IMR-90 (cell line): Measurements from ENCODE around the gene RETN. TPM values are rescaled to one million over a fixed set of nuclear protein-coding genes. Genes with fewer than 3 reads are reported as not detected.

Source experiments
- ATAC-seq: fragments of 200-7000 bp; cut with Tn5 transposase; 2 replicates; pipeline ENCODE4 v1.9.1; 2020; ENCODE audit warnings: low read depth, mild to moderate bottlenecking, moderate library complexity
- BruUV-seq: library from RNA; stranded (reverse); fragments of 400-500 nt; replicated peaks from 2 replicates; lab custom pipeline; 2021; lab: Mats Ljungman, UMichigan
- CTCF ChIA-PET: fragments of 300-600 bp; formaldehyde crosslinking; extraction: SDS; loops from one replicate; lab custom pipeline; 2021; ENCODE audit warnings: antibody characterized with exemption; lab: Yijun Ruan, JAX
- POLR2A ChIA-PET: fragments of 300-600 bp; sonication (Branson Sonifier 250); formaldehyde crosslinking; loops from one replicate; lab custom pipeline; 2022; ENCODE audit warnings: antibody characterized with exemption; ENCODE audit not compliant: unreplicated experiment; lab: Charles Lee
- DNase-seq: peaks from one replicate; pipeline ENCODE4 v3.0.0; 2013
- H2AFZ ChIP-seq: replicated peaks from 2 replicates; pipeline ENCODE3; 2013; ENCODE audit warnings: low read length, mild to moderate bottlenecking; ENCODE audit not compliant: poor library complexity
- H2AK5ac ChIP-seq: 2 replicates; pipeline ENCODE4 v1.6.1; 2013; ENCODE audit warnings: low read depth, low read length, inconsistent platforms
- H2AK9ac ChIP-seq: replicated peaks from 2 replicates; pipeline ENCODE3; 2013; ENCODE audit warnings: mild to moderate bottlenecking, low read depth, low read length, moderate library complexity; ENCODE audit not compliant: poor library complexity
- H2BK120ac ChIP-seq: 2 replicates; pipeline ENCODE4 v1.6.1; 2013; ENCODE audit warnings: low read depth, low read length, inconsistent platforms
- H2BK15ac ChIP-seq: 3 replicates; pipeline ENCODE4 v1.6.1; 2013; ENCODE audit warnings: low read depth, low read length, inconsistent platforms
- H2BK20ac ChIP-seq: 2 replicates; pipeline ENCODE4 v1.6.1; 2013; ENCODE audit warnings: low read depth, mild to moderate bottlenecking, inconsistent platforms, low read length, moderate library complexity
- H2BK5ac ChIP-seq: 2 replicates; pipeline ENCODE4 v1.6.1; 2013; ENCODE audit warnings: mild to moderate bottlenecking, low read depth, low read length, inconsistent platforms; ENCODE audit not compliant: poor library complexity, severe bottlenecking
- H3K14ac ChIP-seq: replicated peaks from 2 replicates; pipeline ENCODE4 v1.6.1; 2013; ENCODE audit warnings: low read depth, low read length, inconsistent platforms
- H3K18ac ChIP-seq: 2 replicates; pipeline ENCODE4 v1.6.1; 2013; ENCODE audit warnings: low read depth, low read length, control low read depth
- H3K23ac ChIP-seq: 2 replicates; pipeline ENCODE4 v1.6.1; 2013; ENCODE audit warnings: low read depth, low read length, inconsistent platforms
- H3K27ac ChIP-seq: 2 replicates; pipeline ENCODE4 v1.5.1; 2013; ENCODE audit warnings: mild to moderate bottlenecking, control low read depth, low read length; ENCODE audit not compliant: insufficient read depth
- H3K27me3 ChIP-seq: 2 replicates; pipeline ENCODE4 v1.6.1; 2013; ENCODE audit warnings: low read length; ENCODE audit not compliant: control insufficient read depth, insufficient read depth
- H3K36me3 ChIP-seq: 2 replicates; pipeline ENCODE4 v1.6.1; 2013; ENCODE audit warnings: low read length, mixed read lengths; ENCODE audit not compliant: control insufficient read depth, insufficient read depth
- H3K4ac ChIP-seq: 2 replicates; pipeline ENCODE4 v1.6.1; 2013; ENCODE audit warnings: low read depth, low read length, inconsistent platforms
- H3K4me1 ChIP-seq: 2 replicates; pipeline ENCODE4 v1.6.1; 2013; ENCODE audit warnings: low read length, mixed read lengths; ENCODE audit not compliant: control insufficient read depth, insufficient read depth
- H3K4me2 ChIP-seq: 2 replicates; pipeline ENCODE4 v1.6.1; 2013; ENCODE audit warnings: low read depth, mild to moderate bottlenecking, control low read depth, low read length, moderate library complexity
- H3K4me3 ChIP-seq: 2 replicates; pipeline ENCODE4 v1.5.1; 2013; ENCODE audit warnings: low read depth, mild to moderate bottlenecking, control low read depth, low read length, moderate library complexity; ENCODE audit not compliant: insufficient read depth
- H3K56ac ChIP-seq: 2 replicates; pipeline ENCODE4 v1.6.1; 2013; ENCODE audit warnings: low read length, inconsistent platforms; ENCODE audit not compliant: insufficient read depth; ENCODE audit errors: extremely low read depth
- H3K79me1 ChIP-seq, 2 experiments: 2 replicates each; pipeline ENCODE4 v1.6.1; 2013; ENCODE audit warnings: low read length in 2 of 2, inconsistent platforms in 1 of 2, low read depth in 1 of 2
- H3K9ac ChIP-seq: 2 replicates; pipeline ENCODE4 v1.6.1; 2013; ENCODE audit warnings: low read depth, low read length, control low read depth
- H3K9me1 ChIP-seq: 2 replicates; pipeline ENCODE4 v1.6.1; 2013; ENCODE audit warnings: low read length, inconsistent platforms; ENCODE audit not compliant: insufficient read depth
- H3K9me3 ChIP-seq: 2 replicates; pipeline ENCODE4 v1.6.1; 2013; ENCODE audit warnings: low read length; ENCODE audit not compliant: control insufficient read depth, insufficient read depth
- H4K20me1 ChIP-seq: 2 replicates; pipeline ENCODE4 v1.6.1; 2013; ENCODE audit warnings: low read length, inconsistent platforms; ENCODE audit not compliant: insufficient read depth
- H4K5ac ChIP-seq: 2 replicates; pipeline ENCODE4 v1.6.1; 2013; ENCODE audit warnings: mild to moderate bottlenecking, low read depth, low read length, control low read depth
- H4K8ac ChIP-seq, 2 experiments: 2 replicates each; pipeline ENCODE4 v1.6.1; 2013; ENCODE audit warnings: low read depth in 2 of 2, low read length in 2 of 2, control low read depth in 1 of 2, inconsistent platforms in 1 of 2
- H4K91ac ChIP-seq: 2 replicates; pipeline ENCODE4 v1.6.1; 2013; ENCODE audit warnings: low read depth, low read length, inconsistent platforms; ENCODE audit not compliant: insufficient read depth
- BHLHE40 ChIP-seq: fragments of 150-350 bp; IDR thresholded peaks from 2 replicates; pipeline ENCODE4 v1.6.1; 2016; ENCODE audit warnings: mild to moderate bottlenecking, low read depth, low read length
- WGBS, 2 experiments: methylation state at CpG; one replicate each; pipeline versions ENCODE4 v1.1.5 to v1.1.7; 2013; ENCODE audit warnings: missing lambda C conversion rate in 2 of 2; ENCODE audit not compliant: insufficient read length in 1 of 2; ENCODE audit errors: extremely low coverage in 2 of 2; 5-methylcytosine and 5-hydroxymethylcytosine counted together
- dilution Hi-C: fragments of 300-500 bp; cut with HindIII; formaldehyde crosslinking; loops from one replicate; pipeline ENCODE4 v1.14.3; 2018; ENCODE audit warnings: low sequenced_read_pairs; ENCODE audit not compliant: unreplicated experiment
- in situ Hi-C: fragments of 300-500 bp; cut with MboI; formaldehyde crosslinking; loops from 3 replicates; pipeline ENCODE4 v1.14.3; 2019; ENCODE audit warnings: low sequenced_read_pairs, inconsistent platforms, mixed read lengths
- intact Hi-C: fragments of 100-400 bp; cut with micrococcal nuclease; formaldehyde crosslinking; loops from 2 replicates; pipeline ENCODE4 v1.10.0; 2022
- polyA plus RNA-seq, 3 experiments: library from polyadenylated mRNA; depleted of rRNA; stranded (reverse); fragments of >200 nt; gene quantifications; 2 replicates each; pipeline ENCODE4 v1.2.3, GENCODE V29; 2012; ENCODE audit warnings: low replicate concordance in 1 of 3
- total RNA-seq: library from RNA; depleted of rRNA; stranded (reverse); fragments of >200 nt; gene quantifications from 2 replicates; pipeline ENCODE4 v1.2.3, GENCODE V29; 2012

RETN gene
- total and polyA plus RNA-seq, 2 of the 4 experiments (the other 2 are of a cell fraction), result not detected

DNA sequence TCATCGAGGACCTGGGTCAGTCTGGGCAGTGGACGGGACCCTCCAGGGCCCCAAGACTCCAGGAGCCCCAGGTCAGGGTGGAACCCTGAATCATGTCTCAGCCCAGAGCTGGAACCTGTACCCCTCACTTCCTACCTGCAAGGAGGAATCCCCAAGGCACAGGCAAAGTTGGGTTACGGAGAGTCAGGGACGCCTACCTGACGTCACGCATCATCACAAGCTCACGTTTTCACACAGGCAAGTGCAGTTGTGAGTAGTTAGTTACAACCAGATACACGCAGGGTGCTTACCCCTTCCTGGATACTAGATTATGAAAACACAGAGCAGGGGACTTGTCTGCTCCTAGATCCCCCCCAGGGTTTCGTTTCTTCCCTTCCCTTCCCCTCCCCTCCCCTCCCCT is 1.9 kb downstream of the RETN start:
- no peak for TF ChIP-seq BHLHE40
- Histone ChIP-seq H4K5ac (no peak overlapping the region), H3K27ac (no peak overlapping the region), H4K91ac (no peak overlapping the region), H2AK5ac (no peak overlapping the region), H4K20me1 (no peaks in the 10 kb centered on the region), H3K27me3 (peaks cover 29% of the 10 kb centered on the region), H3K36me3 (no peaks in the 10 kb centered on the region), H3K14ac (no peak overlapping the region), H3K4me2 (no peak overlapping the region; the same call in 1 of the 2 replicates), H2BK20ac (no peak overlapping the region), H3K9me3 (peaks cover 4% of the 10 kb centered on the region; the same call in 1 of the 2 replicates), H3K56ac (no peak overlapping the region), H3K4me1 (no peaks in the 10 kb centered on the region), H4K8ac (no peak overlapping the region), H2AK9ac (no peak overlapping the region), H3K9me1 (no peaks in the 10 kb centered on the region), H3K4me3 (no peak overlapping the region), H2BK5ac (no peak overlapping the region), H3K18ac (no peak overlapping the region), H3K9ac (no peak overlapping the region), H3K4ac (no peak overlapping the region), H2BK15ac (no peak overlapping the region), H3K79me1 (no peaks in the 10 kb centered on the region), H2BK120ac (no peak overlapping the region), H3K23ac (no peak overlapping the region), H2AFZ (peak overlapping the region; percentile 80)
- ChIA-PET CTCF (no interaction called here), POLR2A (no interaction called here)
- WGBS, 2 experiments, result 33% methylated on average over 2 of the region's 9 CpGs; no CpG with 5 or more reads in 1 of the 2 experiments
- dilution Hi-C loops, result no loop called here
- no TSS peak for BruUV-seq
- in situ Hi-C loops, result no loop called here
- no peak for ATAC-seq
- DNase-seq, result no peak
- intact Hi-C loops, result no loop called here
